ENCODE data around the gene LMO7. TPM values are rescaled to one million over a fixed set of nuclear protein-coding genes. Genes with fewer than 3 reads are reported as not detected.

Gene LMO7
- total RNA-seq, 1 donor from 2014 or later = 73.3 TPM

DNA sequence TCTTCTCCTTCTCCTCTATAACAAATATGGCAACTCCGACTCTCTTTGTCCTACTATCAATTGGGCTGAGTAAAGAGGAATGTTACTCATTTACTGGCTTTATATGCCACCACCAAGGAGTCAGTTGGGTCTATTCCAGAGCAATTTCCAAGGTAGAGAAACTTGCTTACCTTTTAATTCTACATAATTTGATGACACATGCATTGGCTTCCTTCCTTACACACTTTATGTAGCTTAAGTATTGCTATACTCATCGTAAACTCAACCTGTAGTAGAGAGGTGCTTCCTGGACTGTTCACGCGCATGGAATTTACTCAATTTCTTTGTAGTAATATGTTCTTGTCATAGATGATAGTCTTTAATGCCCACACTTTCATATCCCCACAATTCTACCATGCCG lies 160.7 kb downstream of the LMO7 start:
- no peaks in the 10 kb centered on the region for H3K27me3 Mint-ChIP-seq
- peaks cover 12% of the 10 kb centered on the region for H3K4me1 Mint-ChIP-seq (ENCODE audit: unreplicated experiment)
- no peak overlapping the region for H3K4me3 Mint-ChIP-seq
- H3K36me3 Mint-ChIP-seq = peaks cover 26% of the 10 kb centered on the region
- H3K27ac Mint-ChIP-seq = no peak overlapping the region
- no peak for DNase-seq (ENCODE audit: extremely low spot score, unreplicated experiment)
- no peaks in the 10 kb centered on the region for H3K9me3 Mint-ChIP-seq
- TF ChIP-seq, protein P1, sequence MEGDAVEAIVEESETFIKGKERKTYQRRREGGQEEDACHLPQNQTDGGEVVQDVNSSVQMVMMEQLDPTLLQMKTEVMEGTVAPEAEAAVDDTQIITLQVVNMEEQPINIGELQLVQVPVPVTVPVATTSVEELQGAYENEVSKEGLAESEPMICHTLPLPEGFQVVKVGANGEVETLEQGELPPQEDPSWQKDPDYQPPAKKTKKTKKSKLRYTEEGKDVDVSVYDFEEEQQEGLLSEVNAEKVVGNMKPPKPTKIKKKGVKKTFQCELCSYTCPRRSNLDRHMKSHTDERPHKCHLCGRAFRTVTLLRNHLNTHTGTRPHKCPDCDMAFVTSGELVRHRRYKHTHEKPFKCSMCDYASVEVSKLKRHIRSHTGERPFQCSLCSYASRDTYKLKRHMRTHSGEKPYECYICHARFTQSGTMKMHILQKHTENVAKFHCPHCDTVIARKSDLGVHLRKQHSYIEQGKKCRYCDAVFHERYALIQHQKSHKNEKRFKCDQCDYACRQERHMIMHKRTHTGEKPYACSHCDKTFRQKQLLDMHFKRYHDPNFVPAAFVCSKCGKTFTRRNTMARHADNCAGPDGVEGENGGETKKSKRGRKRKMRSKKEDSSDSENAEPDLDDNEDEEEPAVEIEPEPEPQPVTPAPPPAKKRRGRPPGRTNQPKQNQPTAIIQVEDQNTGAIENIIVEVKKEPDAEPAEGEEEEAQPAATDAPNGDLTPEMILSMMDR (conservative IDR thresholded peaks at IDR 0.05) = no peak

DNA sequence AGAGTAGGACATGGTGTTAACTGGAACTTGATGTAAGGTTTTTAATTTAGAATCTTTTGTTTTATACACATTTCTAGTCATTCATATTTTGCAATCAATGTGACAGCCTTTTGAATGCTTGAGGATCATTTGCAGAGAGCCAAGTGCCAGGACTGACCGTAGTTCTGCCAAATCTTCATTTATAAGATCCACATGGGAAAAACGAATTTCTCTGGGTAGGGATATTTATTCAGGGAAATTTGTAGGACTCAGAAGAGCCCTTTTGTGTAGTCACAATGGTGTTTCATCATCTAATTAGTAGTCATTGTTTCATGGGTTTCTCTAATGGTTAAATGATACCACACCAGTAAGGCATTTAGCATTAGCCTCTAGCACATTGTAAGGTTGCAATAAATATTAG lies 161.1 kb downstream of the LMO7 start:
- TF ChIP-seq, protein P1 (conservative IDR thresholded peaks at IDR 0.05) = no peak
- Mint-ChIP-seq H3K4me1 (ENCODE audit: unreplicated experiment) (peaks cover 9% of the 10 kb centered on the region), H3K27ac (no peak overlapping the region)

DNA sequence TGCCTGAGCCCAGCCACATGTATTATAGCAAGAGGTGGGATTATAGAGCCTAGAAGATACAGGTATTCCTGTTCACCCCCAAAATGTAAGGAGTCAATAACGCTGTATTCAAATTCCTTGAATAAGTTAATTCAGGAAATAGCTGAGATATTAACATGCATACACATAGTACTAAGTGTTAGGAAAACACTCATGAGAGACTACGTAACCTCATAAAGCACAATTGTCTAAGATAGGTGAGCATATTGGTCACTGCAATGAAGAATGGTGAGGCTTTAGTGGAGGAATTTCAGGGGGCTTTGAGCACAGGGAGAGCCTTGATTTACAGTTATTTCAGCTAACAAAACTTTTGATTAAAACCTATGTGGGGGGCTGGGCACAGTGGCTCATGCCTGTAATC lies 161.6 kb downstream of the LMO7 start:
- no peak for DNase-seq (ENCODE audit: extremely low spot score, unreplicated experiment)
- H3K4me3 Mint-ChIP-seq = no peak overlapping the region
- peaks cover 22% of the 10 kb centered on the region for H3K36me3 Mint-ChIP-seq
- no peaks in the 10 kb centered on the region for H3K9me3 Mint-ChIP-seq
- H3K4me1 Mint-ChIP-seq (ENCODE audit: unreplicated experiment) = peaks cover 8% of the 10 kb centered on the region
- no peaks in the 10 kb centered on the region for H3K27me3 Mint-ChIP-seq
- TF ChIP-seq, protein P1 (conservative IDR thresholded peaks at IDR 0.05) = no peak
- no peak overlapping the region for H3K27ac Mint-ChIP-seq

More for the DNA sequence above, 161.1 kb downstream of the LMO7 start:
- H3K9me3 Mint-ChIP-seq = no peaks in the 10 kb centered on the region
- no peak overlapping the region for H3K4me3 Mint-ChIP-seq
- peaks cover 26% of the 10 kb centered on the region for H3K36me3 Mint-ChIP-seq
- DNase-seq (ENCODE audit: extremely low spot score, unreplicated experiment) = no peak
- H3K27me3 Mint-ChIP-seq = no peaks in the 10 kb centered on the region

DNA sequence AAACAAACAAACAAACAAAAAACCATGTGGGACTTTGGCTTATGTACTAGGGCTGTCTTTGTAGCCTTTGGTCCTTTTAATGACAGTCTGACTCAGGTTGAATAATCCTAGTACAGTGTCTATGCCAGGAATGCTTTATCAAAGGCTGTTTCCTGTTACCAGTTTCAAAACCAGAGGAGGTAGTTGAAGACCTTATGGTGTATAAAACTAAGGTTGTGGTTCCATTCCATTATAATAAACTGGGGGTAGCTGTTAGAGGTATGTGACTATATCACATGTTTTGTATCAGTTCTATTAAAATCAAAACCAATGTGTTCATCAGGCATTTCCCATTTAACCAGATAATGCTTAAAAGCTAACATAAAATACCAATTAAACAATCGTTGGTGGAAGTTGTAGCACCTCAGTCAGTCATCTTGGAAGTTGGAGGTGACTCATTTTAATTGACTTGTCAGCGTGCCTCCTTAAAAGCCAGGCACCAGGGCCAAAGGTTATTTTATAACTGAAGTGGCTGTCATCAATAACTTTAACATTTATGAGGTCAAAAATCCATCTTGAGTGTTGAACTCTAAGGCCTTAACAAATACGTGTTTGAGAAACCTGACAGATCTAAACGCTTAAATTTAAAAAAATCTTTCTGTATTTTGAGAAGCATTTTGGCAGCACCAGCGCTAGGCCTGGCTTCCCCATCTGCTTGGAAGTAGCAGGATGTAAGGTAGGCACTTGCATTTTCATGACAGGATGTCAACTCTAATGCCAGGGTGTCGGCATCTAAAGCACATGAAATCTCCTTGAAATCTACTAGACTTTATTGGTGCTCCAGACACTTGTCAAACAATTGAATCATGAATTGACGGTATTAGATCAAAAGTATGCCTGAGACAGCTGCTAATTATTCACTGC lies 162.5 kb downstream of the LMO7 start:
- TF ChIP-seq, protein P1 (conservative IDR thresholded peaks at IDR 0.05) = no peak
- Mint-ChIP-seq H3K9me3 (no peaks in the 10 kb centered on the region), H3K27ac (no peak overlapping the region), H3K36me3 (peaks cover 22% of the 10 kb centered on the region), H3K4me3 (no peak overlapping the region), H3K4me1 (ENCODE audit: unreplicated experiment) (peaks cover 13% of the 10 kb centered on the region), H3K27me3 (no peaks in the 10 kb centered on the region)
- no peak for DNase-seq (ENCODE audit: extremely low spot score, unreplicated experiment)

DNA sequence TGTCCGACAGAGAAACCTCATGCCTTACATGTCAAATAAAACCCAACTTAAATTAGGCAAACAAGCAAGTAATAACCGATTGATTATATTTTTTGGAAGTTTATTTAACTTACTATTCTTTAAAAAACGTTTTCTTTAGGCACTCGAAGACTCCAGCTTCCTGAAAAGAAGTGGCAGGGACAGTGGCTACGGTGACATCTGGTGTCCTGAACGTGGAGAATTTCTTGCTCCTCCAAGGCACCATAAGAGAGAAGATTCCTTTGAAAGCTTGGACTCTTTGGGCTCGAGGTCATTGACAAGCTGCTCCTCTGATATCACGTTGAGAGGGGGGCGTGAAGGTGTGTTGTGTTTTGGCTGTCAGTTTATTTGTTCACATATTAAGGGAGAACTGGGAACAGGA lies 164.4 kb downstream of the LMO7 start:
- Mint-ChIP-seq H3K36me3 (peaks cover 28% of the 10 kb centered on the region), H3K27me3 (no peaks in the 10 kb centered on the region), H3K9me3 (no peaks in the 10 kb centered on the region), H3K4me1 (ENCODE audit: unreplicated experiment) (peaks cover 20% of the 10 kb centered on the region), H3K27ac (no peak overlapping the region), H3K4me3 (no peak overlapping the region)
- TF ChIP-seq, protein P1 (conservative IDR thresholded peaks at IDR 0.05) = no peak
- DNase-seq (ENCODE audit: extremely low spot score, unreplicated experiment) = no peak
